Measurements from ENCODE around the gene STK32A.

The STK32A gene

DNA sequence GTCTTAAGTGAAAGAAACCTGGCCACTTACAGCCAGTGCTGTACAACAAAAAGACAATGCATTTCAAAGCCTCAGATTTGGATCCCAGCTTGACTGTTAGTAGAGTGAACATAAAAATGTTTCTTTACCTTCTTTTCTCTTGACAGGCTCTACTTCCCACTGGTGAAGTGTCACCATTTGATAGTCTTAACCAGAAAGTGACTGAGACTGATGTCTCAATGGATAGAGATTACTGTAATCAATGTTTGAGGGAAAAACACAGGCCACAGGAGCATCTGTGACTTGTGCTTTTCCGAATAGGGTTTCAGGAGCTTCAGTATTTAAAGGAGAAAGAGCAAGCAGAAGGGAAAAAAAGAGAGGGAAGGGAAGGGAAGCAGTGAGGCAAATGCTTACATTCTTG is 41.7 kb upstream of the STK32A start:
- no peaks in the 10 kb centered on the region for H3K27me3 ChIP-seq (replicated peaks; ENCODE audit: control insufficient read depth, insufficient read depth, low read length)
- no peaks in the 10 kb centered on the region for H3K36me3 ChIP-seq (ENCODE audit: control insufficient read depth, insufficient read depth, low read length)
- H3K4me3 ChIP-seq (replicated peaks; ENCODE audit: low read depth, low read length), result no peak overlapping the region
- no peak for DNase-seq (ENCODE audit: extremely low read depth, insufficient read length)
- TF ChIP-seq, protein P1, sequence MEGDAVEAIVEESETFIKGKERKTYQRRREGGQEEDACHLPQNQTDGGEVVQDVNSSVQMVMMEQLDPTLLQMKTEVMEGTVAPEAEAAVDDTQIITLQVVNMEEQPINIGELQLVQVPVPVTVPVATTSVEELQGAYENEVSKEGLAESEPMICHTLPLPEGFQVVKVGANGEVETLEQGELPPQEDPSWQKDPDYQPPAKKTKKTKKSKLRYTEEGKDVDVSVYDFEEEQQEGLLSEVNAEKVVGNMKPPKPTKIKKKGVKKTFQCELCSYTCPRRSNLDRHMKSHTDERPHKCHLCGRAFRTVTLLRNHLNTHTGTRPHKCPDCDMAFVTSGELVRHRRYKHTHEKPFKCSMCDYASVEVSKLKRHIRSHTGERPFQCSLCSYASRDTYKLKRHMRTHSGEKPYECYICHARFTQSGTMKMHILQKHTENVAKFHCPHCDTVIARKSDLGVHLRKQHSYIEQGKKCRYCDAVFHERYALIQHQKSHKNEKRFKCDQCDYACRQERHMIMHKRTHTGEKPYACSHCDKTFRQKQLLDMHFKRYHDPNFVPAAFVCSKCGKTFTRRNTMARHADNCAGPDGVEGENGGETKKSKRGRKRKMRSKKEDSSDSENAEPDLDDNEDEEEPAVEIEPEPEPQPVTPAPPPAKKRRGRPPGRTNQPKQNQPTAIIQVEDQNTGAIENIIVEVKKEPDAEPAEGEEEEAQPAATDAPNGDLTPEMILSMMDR (IDR thresholded peaks at IDR 0.05; ENCODE audit: insufficient read depth, low read length, poor library complexity, severe bottlenecking), result no peak

DNA sequence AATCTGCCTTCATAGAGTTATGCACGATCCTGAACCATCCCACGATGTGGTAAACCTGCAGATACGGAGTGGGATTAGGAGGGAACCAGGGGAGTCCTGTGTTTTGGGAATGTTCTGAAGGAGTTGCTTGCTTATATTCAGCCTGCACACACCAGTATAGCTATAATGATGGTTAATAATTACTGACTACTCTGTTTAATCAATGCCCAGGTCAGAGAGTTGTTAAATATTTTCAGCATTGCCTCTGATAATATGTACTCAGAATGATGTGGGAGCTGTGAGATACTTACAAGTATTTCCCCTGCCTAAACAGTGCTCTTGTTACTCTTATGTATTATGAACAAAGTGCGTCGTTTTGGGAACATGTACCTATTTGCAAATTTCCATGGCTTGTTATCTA is 34.8 kb upstream of the STK32A start:
- TF ChIP-seq, protein P1 (IDR thresholded peaks at IDR 0.05; ENCODE audit: insufficient read depth, low read length, poor library complexity, severe bottlenecking), result no peak
- no peak overlapping the region for H3K4me3 ChIP-seq (replicated peaks; ENCODE audit: low read depth, low read length)
- no peaks in the 10 kb centered on the region for H3K27me3 ChIP-seq (replicated peaks; ENCODE audit: control insufficient read depth, insufficient read depth, low read length)
- H3K36me3 ChIP-seq (ENCODE audit: control insufficient read depth, insufficient read depth, low read length), result no peaks in the 10 kb centered on the region
- DNase-seq (ENCODE audit: extremely low read depth, insufficient read length), result no peak

DNA sequence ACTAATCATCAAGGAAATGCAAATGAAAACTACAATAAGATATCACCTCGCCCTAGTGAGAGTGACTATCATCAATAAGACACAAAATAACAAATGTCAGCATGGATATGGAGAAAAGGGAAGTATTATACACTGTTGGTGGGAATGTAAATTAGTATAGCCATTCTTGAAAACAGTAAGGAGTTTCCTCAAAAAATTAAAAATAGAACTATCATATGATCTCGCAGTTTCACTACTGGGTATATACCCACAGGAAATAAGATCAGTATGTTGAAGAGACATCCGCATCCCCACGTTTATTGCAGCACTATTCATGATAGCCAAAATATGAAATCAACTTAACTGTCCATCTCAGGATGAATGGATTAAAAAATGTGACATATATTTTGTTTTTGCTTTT is 31.6 kb upstream of the STK32A start:
- DNase-seq (ENCODE audit: extremely low read depth, insufficient read length), result no peak
- Histone ChIP-seq H3K36me3 (ENCODE audit: control insufficient read depth, insufficient read depth, low read length) (no peaks in the 10 kb centered on the region), H3K4me3 (replicated peaks; ENCODE audit: low read depth, low read length) (no peak overlapping the region), H3K27me3 (replicated peaks; ENCODE audit: control insufficient read depth, insufficient read depth, low read length) (no peaks in the 10 kb centered on the region)
- TF ChIP-seq, protein P1 (IDR thresholded peaks at IDR 0.05; ENCODE audit: insufficient read depth, low read length, poor library complexity, severe bottlenecking), result no peak

DNA sequence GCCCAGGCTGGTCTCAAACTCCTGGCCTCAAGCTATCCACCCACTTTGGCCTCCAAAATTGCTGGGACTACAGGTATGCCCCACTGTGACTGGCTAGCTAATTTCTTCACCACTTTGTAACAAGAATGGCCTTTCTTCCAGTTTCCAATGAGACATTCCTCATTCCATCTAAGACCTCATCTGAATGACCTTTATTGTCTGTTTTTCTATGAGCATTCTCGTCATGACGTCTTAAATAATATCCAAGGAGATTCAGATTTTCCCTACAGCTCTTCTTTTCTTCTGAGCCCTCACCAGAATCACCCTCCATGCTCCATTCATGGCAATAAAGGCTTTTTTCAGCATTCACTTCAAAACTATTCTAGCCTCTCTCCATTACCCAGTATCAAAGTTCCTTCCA is 30.2 kb upstream of the STK32A start:
- TF ChIP-seq, protein P1 (IDR thresholded peaks at IDR 0.05; ENCODE audit: insufficient read depth, low read length, poor library complexity, severe bottlenecking), result no peak
- no peaks in the 10 kb centered on the region for H3K36me3 ChIP-seq (ENCODE audit: control insufficient read depth, insufficient read depth, low read length)
- H3K4me3 ChIP-seq (replicated peaks; ENCODE audit: low read depth, low read length), result no peak overlapping the region
- no peaks in the 10 kb centered on the region for H3K27me3 ChIP-seq (replicated peaks; ENCODE audit: control insufficient read depth, insufficient read depth, low read length)
- DNase-seq (ENCODE audit: extremely low read depth, insufficient read length), result no peak

DNA sequence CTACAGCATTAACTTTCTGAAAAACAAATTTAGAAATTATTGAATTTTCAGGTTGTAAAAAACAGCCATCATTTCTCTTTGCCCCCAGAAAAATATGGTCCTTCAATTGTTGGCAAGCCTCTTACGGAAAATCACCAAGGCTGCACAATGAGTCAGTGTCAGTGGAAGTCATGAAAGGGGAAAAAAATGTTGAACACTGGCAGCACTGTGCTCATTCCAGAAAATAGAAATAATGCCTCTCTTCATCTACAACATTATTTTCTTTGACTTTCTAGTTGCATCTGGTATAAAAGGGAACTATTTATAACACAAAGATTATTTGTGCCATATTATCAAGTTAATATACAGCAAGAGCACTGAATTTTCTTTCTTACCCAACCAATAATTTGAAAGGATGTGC is 26.7 kb upstream of the STK32A start:
- TF ChIP-seq, protein P1 (IDR thresholded peaks at IDR 0.05; ENCODE audit: insufficient read depth, low read length, poor library complexity, severe bottlenecking), result no peak
- DNase-seq (ENCODE audit: extremely low read depth, insufficient read length), result no peak
- no peaks in the 10 kb centered on the region for H3K36me3 ChIP-seq (ENCODE audit: control insufficient read depth, insufficient read depth, low read length)
- H3K27me3 ChIP-seq (replicated peaks; ENCODE audit: control insufficient read depth, insufficient read depth, low read length), result no peaks in the 10 kb centered on the region
- H3K4me3 ChIP-seq (replicated peaks; ENCODE audit: low read depth, low read length), result no peak overlapping the region

DNA sequence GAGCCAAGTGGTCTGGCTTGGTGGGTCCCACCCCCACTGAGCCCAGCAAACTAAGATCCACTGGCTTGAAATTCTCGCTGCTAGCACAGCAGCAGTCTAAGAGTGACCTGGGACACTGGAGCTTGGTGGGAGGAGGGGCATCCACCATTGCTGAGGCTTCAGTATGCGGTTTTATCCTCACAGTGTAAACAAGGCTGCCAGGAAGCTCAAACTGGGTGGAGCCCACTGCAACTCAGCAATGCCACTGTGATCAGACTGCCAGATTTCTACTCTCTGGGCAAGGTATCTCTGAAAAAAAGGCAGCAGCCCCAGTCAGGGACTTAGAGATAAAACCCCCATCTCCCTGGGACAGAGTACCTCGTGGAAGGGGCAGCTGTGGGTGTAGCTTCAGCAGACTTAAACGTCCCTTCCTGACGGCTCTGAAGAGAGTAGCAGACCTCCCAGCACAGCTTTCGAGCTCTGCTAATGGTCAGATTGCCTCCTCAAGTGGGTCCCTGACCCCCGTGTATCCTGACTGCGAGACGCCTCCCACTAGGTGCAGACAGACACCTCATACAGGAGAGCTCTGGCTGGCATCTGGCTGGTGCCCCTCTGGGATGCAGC is 18.2 kb upstream of the STK32A start:
- no peaks in the 10 kb centered on the region for H3K36me3 ChIP-seq (ENCODE audit: control insufficient read depth, insufficient read depth, low read length)
- H3K4me3 ChIP-seq (replicated peaks; ENCODE audit: low read depth, low read length), result no peak overlapping the region
- TF ChIP-seq, protein P1 (IDR thresholded peaks at IDR 0.05; ENCODE audit: insufficient read depth, low read length, poor library complexity, severe bottlenecking), result no peak
- H3K27me3 ChIP-seq (replicated peaks; ENCODE audit: control insufficient read depth, insufficient read depth, low read length), result no peaks in the 10 kb centered on the region
- DNase-seq (ENCODE audit: extremely low read depth, insufficient read length), result no peak
